SU-DHL-6 (cell line): ENCODE results near the gene PRKN.

Source experiments
- CTCF ChIP-seq: fragments of 200-600 bp; sonication (generic); IDR thresholded peaks from one replicate; pipeline ENCODE4 v1.5.1; 2017; ENCODE audit warnings: antibody characterized with exemption, mild to moderate bottlenecking, low read length, moderate library complexity; ENCODE audit not compliant: insufficient read depth, poor library complexity, severe bottlenecking
- EZH2phosphoT487 ChIP-seq: fragments of 200-600 bp; sonication (generic), shearing (Covaris generic); conservative IDR thresholded peaks from 2 replicates; pipeline ENCODE4 v1.6.1; 2018; ENCODE audit warnings: mild to moderate bottlenecking, antibody characterized with exemption, low read length, moderate library complexity, mixed read lengths

GRCh38 chr6:161921602-161922395 is 805.8 kb downstream of the PRKN start:
- TF ChIP-seq CTCF: no peak
- TF ChIP-seq EZH2phosphoT487: no peak
